Gastrocnemius medialis (tissue), 4 donors: ENCODE data around the gene NAXD. TPM values are rescaled to one million over a fixed set of nuclear protein-coding genes. Genes with fewer than 3 reads are reported as not detected.
A peak's percentile ranks its signal among the peaks of the same experiment; 100 is the strongest.

ENCODE experiments used
- ATAC-seq, 2 donors: fragments of 150-250 bp; one replicate each; pipeline ENCODE4 v1.9.1; 2016
- DNase-seq, 2 donors: peaks; one replicate each; pipeline ENCODE4 v3.0.0-alpha.2; 2019
- H3K27ac ChIP-seq, 4 donors: fragments of 200-600 bp; sonication (generic); 1 replicate in 1 of 4; 2 replicates in 3 of 4; pipeline ENCODE4 v1.5.1; 2016 to 2018; ENCODE audit warnings: mild to moderate bottlenecking in 2 of 4, moderate library complexity in 1 of 4
- H3K27me3 ChIP-seq, 3 donors: fragments of 200-600 bp; sonication (generic) in 2 of 3; 1 replicate in 1 of 3; 2 replicates in 2 of 3; pipeline versions ENCODE4 v1.5.1 to v1.6.0; 2016 to 2019; ENCODE audit warnings: mild to moderate bottlenecking in 1 of 3, moderate library complexity in 1 of 3
- H3K36me3 ChIP-seq, 2 donors: fragments of 200-600 bp; sonication (generic) in 1 of 2; one replicate each; pipeline ENCODE4 v1.5.1; 2017 to 2018
- H3K4me1 ChIP-seq, 2 donors: fragments of 200-600 bp; sonication (generic) in 1 of 2; one replicate each; pipeline ENCODE4 v1.5.1; 2016 to 2017; ENCODE audit warnings: mild to moderate bottlenecking in 2 of 2
- H3K4me3 ChIP-seq, 4 donors: fragments of 200-600 bp; sonication (generic) in 3 of 4; 1 replicate in 1 of 4; 2 replicates in 3 of 4; pipeline ENCODE4 v1.5.1; 2016 to 2019; ENCODE audit warnings: mild to moderate bottlenecking in 2 of 4
- H3K9me3 ChIP-seq, 3 donors: fragments of 200-600 bp; sonication (generic) in 2 of 3; 1 replicate in 1 of 3; 2 replicates in 2 of 3; pipeline ENCODE4 v1.5.1; 2016 to 2019
- POLR2A ChIP-seq, 2 donors: fragments of 450-650 bp; IDR thresholded peaks; one replicate each; pipeline ENCODE4 v1.6.1; 2017; ENCODE audit warnings: antibody characterized with exemption in 2 of 2, mild to moderate bottlenecking in 2 of 2, moderate library complexity in 2 of 2
- in situ Hi-C, 4 donors: fragments of 200-750 bp; cut with MboI; loops; one replicate each; pipeline versions ENCODE4 v1.15.0 to v1.8.0; 2017; ENCODE audit warnings: low sequenced_read_pairs in 4 of 4
- intact Hi-C: fragments of 100-400 bp; cut with DNase I; formaldehyde crosslinking; loops from one replicate; pipeline ENCODE4 v1.15.1; 2023; ENCODE audit warnings: low total_unique reads
- total RNA-seq, 4 donors: library from RNA; depleted of rRNA; stranded (reverse); fragments of >200 nt; gene quantifications; one replicate each; pipeline versions ENCODE4 v1.1.0 to v1.2.3, GENCODE V29; 2016
- TF ChIP-seq, protein P1 (sequence below), 5 experiments: fragments of 450-650 bp in 3 of 5; fragments of 200-600 bp in 2 of 5; sonication (generic) in 2 of 5; IDR thresholded peaks in 4 of 5; conservative IDR thresholded peaks in 1 of 5; 1 replicate in 4 of 5; 2 replicates in 1 of 5; pipeline ENCODE4 v1.5.1; 2016 to 2019; ENCODE audit warnings: antibody characterized with exemption in 5 of 5, mild to moderate bottlenecking in 3 of 5, moderate library complexity in 3 of 5

NAXD gene
- total RNA-seq, 4 donors from 2014 or later = 17.9 to 24.7 (median 21.5) TPM

DNA sequence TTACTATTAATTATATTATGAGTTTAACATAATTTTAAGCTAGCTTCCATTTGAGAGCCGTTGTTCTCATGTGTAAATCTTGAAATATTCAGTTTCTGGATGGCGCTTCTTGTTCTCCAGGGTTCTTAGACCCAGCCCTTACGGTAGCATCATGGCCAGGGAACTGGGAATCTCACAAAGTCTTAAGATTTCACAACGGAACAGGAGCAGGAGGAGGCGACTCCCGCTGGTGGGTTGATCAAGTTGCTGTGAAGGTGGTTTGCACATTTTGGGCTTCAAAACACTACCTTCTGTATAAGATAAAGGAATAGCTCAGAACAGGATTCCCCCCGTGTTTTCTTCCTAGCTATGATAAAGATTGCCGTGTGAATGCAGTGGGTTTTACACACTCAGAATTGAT is 2.8 kb downstream of the NAXD start:
- in situ Hi-C loops = no loop called here
- Histone ChIP-seq H3K4me3 (no peak overlapping the region), H3K27me3 (no peaks in the 10 kb centered on the region), H3K27ac (peak overlapping the region; percentile 80 to 93 (median 90)), H3K36me3 (no peaks in the 10 kb centered on the region), H3K9me3 (no peaks in the 10 kb centered on the region), H3K4me1 (peaks cover 22 to 31% of the 10 kb centered on the region in 2 donors)
- ATAC-seq (no peak), DNase-seq (no peak)
- TF ChIP-seq, protein P1, sequence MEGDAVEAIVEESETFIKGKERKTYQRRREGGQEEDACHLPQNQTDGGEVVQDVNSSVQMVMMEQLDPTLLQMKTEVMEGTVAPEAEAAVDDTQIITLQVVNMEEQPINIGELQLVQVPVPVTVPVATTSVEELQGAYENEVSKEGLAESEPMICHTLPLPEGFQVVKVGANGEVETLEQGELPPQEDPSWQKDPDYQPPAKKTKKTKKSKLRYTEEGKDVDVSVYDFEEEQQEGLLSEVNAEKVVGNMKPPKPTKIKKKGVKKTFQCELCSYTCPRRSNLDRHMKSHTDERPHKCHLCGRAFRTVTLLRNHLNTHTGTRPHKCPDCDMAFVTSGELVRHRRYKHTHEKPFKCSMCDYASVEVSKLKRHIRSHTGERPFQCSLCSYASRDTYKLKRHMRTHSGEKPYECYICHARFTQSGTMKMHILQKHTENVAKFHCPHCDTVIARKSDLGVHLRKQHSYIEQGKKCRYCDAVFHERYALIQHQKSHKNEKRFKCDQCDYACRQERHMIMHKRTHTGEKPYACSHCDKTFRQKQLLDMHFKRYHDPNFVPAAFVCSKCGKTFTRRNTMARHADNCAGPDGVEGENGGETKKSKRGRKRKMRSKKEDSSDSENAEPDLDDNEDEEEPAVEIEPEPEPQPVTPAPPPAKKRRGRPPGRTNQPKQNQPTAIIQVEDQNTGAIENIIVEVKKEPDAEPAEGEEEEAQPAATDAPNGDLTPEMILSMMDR (IDR thresholded peaks at IDR 0.05 in 4 of 5, conservative IDR thresholded peaks at IDR 0.05 in 1 of 5) = no peak
- TF ChIP-seq POLR2A (IDR thresholded peaks at IDR 0.05) = no peak
- intact Hi-C loops = loop anchor here (5.0 kb wide), 1 partner anchor 294 kb away; no protein-coding TSS in a partner anchor

DNA sequence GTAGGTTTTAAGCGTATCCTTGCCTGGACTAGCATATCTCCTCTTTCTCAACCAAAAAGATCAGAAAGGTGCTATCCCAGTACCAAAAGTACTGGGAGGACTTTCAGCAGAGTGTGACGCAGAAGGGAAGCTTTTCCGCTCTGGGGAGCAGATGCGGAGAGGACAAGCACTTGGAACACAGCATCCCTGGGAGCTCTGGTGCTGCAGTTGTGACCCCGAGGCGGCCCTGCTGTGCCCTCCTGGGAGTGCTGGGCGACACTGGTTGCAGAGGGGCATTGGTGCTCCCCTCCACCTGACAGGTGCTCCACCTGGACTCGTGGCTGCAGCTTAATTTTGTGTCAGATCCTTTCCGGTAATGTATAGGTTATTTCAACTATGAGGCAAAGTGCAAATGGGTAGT is 3.4 kb downstream of the NAXD start:
- H3K4me3 ChIP-seq = no peak overlapping the region
- no peaks in the 10 kb centered on the region for H3K9me3 ChIP-seq
- H3K4me1 ChIP-seq = peaks cover 22 to 31% of the 10 kb centered on the region in 2 donors
- TF ChIP-seq, protein P1 (IDR thresholded peaks at IDR 0.05 in 4 of 5, conservative IDR thresholded peaks at IDR 0.05 in 1 of 5) = no peak
- no peak for TF ChIP-seq POLR2A (IDR thresholded peaks at IDR 0.05)
- intact Hi-C loops (loop anchor here (5.0 kb wide), 1 partner anchor 294 kb away; no protein-coding TSS in a partner anchor), in situ Hi-C loops (no loop called here)
- DNase-seq (no peak), ATAC-seq (no peak)
- H3K27me3 ChIP-seq = no peaks in the 10 kb centered on the region
- H3K27ac ChIP-seq = peak overlapping the region in 1 of 4 donors; percentile 80
- no peaks in the 10 kb centered on the region for H3K36me3 ChIP-seq

DNA sequence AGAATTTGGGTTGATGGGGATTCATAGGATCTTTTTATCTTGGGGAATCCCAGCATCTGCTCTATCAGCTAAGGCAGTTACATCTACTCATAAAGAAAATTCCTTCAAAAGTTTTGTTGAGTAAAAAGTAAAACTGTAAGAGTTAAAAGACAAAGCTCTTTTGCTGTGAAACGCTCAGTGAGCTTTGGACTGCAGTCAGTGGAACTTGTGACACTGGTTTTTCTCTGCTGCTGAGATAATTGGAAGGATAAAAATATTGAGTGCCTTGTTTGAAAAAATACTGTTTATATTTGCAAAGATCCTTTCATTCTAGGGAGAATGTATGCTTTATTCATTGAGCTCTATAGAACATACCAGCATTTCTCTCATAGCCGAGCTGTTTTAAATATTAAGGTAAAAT is 5.3 kb downstream of the NAXD start:
- peaks cover 0 to 17% of the 10 kb centered on the region in 2 donors for H3K36me3 ChIP-seq
- TF ChIP-seq POLR2A (IDR thresholded peaks at IDR 0.05) = no peak
- TF ChIP-seq, protein P1 (IDR thresholded peaks at IDR 0.05 in 4 of 5, conservative IDR thresholded peaks at IDR 0.05 in 1 of 5) = no peak
- H3K9me3 ChIP-seq = no peaks in the 10 kb centered on the region
- no peak for ATAC-seq
- no peaks in the 10 kb centered on the region for H3K27me3 ChIP-seq
- in situ Hi-C loops (loop anchor here in 1 of 4 donors (10.0 kb wide), 1 partner anchor 84 kb away; the partner anchor contains the start of gene CARS2), intact Hi-C loops (no loop called here)
- H3K4me3 ChIP-seq = no peak overlapping the region
- peaks cover 22 to 28% of the 10 kb centered on the region in 2 donors for H3K4me1 ChIP-seq
- no peak overlapping the region for H3K27ac ChIP-seq
- no peak for DNase-seq

DNA sequence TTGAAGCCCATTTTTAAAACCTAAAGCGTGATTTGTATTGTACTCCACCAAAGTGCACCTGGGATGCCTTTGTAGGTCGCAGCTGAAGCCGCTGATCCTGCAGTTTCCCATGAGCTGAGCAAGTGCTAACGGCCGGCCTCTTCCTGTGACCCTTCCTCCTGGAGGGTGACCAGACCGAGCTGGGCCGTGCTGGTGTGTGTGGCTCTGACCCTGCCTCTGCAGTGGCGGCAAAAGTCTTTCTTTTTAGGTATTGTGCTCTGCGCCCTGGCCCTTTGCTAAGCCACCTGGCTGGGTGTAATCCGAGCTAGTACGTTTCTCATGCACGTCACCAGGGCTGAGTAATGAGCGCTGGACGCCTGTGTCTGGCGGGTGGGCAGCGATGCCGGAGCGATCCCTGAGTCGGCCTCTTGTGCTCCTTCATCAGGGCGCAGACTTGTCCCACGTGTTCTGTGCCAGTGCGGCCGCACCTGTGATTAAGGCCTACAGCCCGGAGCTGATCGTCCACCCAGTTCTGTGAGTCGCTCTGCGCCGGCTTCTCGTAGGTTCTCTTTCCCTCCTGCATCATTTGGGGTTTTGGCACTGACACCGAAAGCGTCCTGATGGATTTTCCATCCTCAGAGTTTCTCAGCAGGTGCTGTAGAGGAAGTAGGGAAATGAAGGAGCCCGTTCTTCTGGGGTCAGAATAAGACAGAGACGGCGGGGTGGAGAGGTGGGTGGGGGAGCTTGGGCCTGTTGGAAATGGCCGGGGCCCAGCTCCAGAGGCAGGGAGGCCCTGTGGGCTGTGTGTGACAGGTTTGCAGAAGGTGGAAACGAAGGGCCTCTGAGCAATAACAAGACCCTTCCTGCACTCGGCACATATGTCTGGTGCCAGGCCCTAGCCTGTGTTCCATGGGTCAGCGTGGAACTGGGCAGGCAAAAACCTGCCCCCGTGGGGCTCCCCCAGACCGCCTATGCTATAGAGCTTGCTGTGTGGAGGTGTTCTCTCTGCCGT is 9.7 kb downstream of the NAXD start:
- H3K27me3 ChIP-seq = no peaks in the 10 kb centered on the region
- H3K9me3 ChIP-seq = no peaks in the 10 kb centered on the region
- no peak overlapping the region for H3K27ac ChIP-seq
- TF ChIP-seq, protein P1 (IDR thresholded peaks at IDR 0.05 in 4 of 5, conservative IDR thresholded peaks at IDR 0.05 in 1 of 5) = no peak
- no peak for TF ChIP-seq POLR2A (IDR thresholded peaks at IDR 0.05)
- in situ Hi-C loops (loop anchor here in 1 of 4 donors (10.0 kb wide), 1 partner anchor 80 kb away; the partner anchor contains the start of gene CARS2), intact Hi-C loops (no loop called here)
- peaks cover 0 to 26% of the 10 kb centered on the region in 2 donors for H3K36me3 ChIP-seq
- no peak overlapping the region for H3K4me3 ChIP-seq
- peaks cover 18 to 27% of the 10 kb centered on the region in 2 donors for H3K4me1 ChIP-seq
- DNase-seq (no peak), ATAC-seq (no peak)
